GM12872 (cell line): ENCODE measurements around the gene PPP3CA.

Experiments used
- TF ChIP-seq, protein P1 (sequence below): IDR thresholded peaks from 3 replicates; pipeline ENCODE4 v1.5.1; 2011; ENCODE audit warnings: low read depth, mild to moderate bottlenecking, low read length, moderate library complexity; ENCODE audit not compliant: insufficient read depth

The PPP3CA gene

DNA sequence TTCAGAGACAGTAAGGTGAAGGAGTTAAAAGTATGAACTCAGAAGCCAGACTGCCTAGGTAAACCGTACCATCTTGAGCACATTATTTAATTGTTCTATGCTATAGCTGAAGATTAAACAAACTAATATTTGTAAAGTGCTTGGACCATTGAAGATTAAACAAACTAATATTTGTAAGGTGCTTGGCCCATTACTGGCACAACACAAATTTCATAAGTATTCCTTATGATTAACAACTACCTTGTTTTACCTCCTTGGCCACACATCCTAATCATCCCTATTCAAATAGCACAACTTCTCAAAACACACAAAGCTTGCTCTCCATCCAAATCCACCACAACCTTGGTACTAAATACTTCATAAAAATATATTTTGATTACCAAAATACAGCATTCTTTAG lies 137.0 kb downstream of the PPP3CA start:
- TF ChIP-seq, protein P1, sequence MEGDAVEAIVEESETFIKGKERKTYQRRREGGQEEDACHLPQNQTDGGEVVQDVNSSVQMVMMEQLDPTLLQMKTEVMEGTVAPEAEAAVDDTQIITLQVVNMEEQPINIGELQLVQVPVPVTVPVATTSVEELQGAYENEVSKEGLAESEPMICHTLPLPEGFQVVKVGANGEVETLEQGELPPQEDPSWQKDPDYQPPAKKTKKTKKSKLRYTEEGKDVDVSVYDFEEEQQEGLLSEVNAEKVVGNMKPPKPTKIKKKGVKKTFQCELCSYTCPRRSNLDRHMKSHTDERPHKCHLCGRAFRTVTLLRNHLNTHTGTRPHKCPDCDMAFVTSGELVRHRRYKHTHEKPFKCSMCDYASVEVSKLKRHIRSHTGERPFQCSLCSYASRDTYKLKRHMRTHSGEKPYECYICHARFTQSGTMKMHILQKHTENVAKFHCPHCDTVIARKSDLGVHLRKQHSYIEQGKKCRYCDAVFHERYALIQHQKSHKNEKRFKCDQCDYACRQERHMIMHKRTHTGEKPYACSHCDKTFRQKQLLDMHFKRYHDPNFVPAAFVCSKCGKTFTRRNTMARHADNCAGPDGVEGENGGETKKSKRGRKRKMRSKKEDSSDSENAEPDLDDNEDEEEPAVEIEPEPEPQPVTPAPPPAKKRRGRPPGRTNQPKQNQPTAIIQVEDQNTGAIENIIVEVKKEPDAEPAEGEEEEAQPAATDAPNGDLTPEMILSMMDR, result no peak

DNA sequence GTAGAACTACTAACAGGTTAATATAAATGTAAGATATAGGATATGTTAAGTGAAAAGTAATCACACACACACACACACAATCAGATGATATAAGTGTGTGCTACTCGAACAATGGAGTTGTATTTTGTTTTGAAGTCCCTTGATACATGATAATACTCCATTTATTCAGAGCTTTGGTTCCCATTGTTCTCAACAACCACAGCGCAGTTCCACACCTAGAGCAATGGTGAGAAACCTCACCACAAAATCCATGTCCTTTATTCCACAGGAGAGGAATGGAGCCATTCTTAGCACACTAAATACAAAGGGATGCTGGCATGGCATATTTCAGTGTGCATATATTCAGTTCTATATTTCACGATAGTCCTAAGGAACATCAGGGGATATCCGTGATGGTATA lies 139.2 kb downstream of the PPP3CA start:
- TF ChIP-seq, protein P1, result no peak

DNA sequence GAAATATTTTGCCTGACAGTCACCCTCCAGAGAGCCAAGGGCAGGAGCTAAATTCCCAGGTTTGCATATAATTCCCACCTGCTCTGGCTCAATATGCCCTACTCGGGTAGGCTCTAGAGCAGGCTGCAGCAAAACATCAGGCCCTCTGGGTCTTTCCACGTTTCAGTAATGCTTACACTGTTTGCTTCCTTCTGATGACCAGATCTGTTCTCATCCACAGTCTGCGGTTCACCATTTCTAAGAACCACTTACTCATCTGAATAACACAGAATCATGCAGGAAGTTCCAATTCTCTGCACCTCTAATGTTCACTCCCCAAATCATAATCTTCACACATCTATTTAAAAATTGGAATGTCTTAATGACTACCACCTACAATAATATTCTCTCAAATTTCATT lies 141.4 kb downstream of the PPP3CA start:
- TF ChIP-seq, protein P1, result no peak

DNA sequence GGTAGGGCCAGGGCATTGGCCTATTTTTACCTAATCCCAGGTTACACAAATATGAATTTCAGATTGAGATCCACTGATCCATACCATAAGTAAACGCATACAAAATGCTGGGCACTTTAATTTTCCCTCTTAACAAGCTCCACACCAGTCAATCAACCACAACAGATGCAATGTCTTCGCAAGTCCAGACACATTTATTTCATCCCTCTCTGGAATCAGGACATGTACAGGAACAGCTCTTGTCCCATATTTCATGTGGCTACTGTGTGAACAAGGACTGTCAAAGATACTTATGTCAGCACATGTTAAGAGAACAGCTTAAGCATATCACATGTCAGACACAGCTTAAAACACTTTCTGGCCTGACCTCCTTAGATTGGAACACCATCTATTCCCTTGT lies 145.9 kb downstream of the PPP3CA start:
- TF ChIP-seq, protein P1, result no peak

DNA sequence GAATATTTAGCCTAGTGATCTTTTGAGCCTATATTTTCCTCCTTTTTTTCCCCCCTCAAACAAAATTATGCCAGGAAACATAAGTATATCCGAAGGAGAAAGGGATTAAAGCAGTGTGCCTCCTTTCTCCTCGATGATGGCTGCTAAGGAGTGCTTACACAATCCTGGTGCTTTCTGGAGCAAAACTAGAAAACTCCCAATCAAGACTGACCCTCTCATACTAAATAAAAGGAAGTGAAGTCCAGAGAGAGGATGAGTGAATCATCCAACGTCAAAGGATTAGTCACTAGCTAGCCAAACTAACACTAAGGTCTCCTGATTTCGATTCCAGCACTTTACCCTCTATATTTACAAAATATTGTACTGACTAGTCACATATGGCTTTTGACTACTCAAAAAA lies 146.8 kb downstream of the PPP3CA start:
- TF ChIP-seq, protein P1, result no peak

DNA sequence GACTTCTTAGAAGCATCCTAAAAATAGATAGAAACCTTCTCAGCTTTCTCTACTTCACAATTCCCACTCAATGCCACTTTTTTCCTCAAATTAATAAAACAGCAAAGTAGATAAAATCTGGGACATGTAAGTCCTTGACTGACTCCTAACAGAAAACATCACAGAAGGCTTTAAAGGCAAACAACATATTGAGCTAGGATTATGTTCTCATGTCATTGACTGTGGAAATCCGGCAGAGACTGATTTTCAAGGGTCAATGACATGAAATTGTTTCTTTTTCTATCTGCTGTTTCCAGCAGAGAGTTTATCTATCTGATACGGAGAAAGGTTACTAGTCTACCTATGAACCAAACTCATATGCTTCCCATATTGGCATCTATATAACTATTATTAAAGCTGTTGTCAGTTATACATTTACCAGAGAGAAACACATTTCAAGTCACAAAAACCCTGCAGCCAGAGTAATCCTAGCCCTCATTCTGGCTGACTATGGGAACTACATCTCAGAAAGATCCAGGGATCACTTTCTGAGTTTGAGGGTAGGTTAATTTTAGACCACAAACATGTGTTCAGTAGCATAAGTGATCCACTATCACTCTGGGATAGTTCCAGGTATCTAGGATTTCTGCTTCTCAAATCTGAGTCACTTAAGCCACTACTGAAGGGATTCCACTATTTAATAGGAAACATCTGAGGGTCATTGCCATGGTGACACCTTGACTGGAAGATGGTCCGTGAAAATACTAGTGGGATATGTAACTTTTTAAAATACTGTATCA lies 147.6 kb downstream of the PPP3CA start:
- TF ChIP-seq, protein P1, result no peak

DNA sequence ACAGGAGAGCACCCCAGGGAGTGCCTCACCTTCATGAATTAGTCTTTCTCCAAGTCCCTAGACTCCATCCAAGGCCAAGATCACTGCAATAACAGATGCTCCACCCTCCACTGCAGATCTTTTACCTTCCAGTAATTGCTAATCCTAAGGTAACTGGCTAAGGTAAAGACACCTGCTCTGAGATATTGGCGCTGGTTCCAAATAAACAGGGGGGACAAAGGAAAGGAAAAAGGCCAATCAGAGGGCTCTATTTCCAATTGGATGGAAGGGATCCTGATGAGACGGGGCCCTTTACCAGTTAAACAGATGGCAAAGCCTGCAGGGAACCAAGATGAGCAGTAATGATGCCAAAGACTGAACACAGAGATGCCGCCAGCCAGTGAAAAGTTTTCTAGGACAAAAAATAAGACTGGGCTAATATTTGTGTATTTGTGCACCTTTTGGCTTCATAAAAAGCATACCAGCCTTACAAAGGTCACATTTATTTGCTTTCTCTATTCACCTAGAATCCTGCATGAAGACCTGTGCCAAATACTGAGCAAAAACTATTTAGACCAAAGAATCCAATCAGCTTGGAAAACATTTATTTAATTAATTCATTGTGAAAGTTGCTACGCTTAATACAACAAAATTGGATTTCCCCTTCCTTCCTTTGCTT lies 148.5 kb downstream of the PPP3CA start:
- TF ChIP-seq, protein P1, result no peak
